HG03457 (cell line): Measurements from ENCODE around the gene HYAL2.

Experiments used
- ATAC-seq: cut with Tn5 transposase; IDR thresholded peaks from one replicate; pipeline ENCODE4 v1.9.1; 2021; ENCODE audit warnings: moderate number of reproducible peaks; ENCODE audit not compliant: unreplicated experiment

The HYAL2 gene

DNA sequence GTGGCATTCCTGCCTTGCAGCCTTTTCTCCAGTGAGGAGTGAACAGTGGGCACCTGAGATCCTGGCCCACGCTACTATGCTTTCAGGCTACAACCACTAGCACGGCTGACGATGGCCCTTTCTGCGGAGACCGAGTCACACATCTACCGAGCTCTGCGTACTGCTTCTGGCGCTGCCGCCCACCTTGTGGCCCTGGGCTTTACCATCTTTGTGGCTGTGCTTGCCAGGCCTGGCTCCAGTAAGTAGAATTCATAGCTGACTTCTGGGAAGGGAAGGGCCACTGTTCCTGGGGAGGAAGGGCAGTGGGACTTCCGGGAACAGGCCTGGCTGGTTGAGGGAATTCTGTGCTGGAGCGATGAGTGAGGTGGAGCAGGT is 28.8 kb upstream of the HYAL2 start:
- ATAC-seq, result no peak

DNA sequence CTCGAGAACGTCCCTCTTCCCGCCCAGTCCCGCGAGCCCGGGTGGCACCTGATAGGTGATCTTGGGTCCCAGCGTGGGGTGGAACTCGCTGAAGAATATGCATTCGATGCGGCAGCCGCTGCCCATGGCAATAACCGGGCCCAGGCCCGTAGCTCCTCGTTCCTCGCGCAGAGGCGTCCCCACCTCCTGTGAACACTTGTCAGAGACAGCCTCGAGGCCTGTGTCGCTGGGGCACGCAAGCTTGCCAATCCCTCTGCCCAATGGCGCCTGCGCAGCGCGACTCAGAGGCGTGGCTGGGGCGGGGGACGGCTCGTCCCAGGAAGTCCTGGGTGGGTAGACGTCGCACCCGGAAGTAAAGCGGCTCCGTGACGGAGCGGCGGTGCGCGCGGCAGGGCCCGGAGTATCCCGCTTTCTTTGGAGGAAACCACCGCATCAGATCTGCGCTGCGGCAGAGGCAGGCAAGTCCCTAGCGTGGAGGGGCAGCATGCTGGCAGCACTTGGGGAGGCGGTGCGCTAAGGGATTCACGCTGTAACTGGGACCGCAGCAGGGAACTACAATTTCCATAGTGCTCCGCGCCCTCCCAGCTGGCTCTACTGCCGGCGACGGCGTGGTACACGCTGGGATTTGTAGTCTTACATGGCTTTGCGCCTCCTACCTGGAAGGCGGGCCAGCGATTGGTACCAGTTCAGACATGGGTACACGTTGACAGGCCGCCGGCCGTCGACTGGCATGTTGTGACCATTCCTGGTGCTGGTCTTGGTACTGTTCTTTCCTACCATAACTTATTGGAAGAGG is 28.2 kb upstream of the HYAL2 start, which contains the start of the genes CYB561D2 and NPRL2:
Gene CYB561D2 (plus strand): TSS at position 336 of the 796 bp plus-strand sequence. CDS start 572 bp downstream, outside the sequence.
Gene NPRL2 (minus strand): TSS at position 249 of the 796 bp plus-strand sequence. CDS start 123 bp downstream, at position 126.
- peak; percentile 68 for ATAC-seq

DNA sequence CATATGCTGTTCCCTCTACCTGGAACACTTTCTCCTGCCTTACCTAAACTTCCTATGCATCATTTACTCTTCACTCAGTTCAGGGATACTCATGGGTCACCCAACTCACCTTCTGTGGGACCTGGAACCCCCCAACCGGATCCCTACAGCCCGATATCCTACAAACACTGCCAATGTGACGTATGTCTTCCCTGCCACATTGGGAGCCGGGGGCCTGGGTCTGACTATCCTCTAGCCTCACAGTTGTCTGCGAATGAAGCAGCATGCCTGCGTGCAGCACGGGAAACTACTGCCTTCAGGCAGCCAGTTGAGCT is 27.6 kb upstream of the HYAL2 start:
- no peak for ATAC-seq

DNA sequence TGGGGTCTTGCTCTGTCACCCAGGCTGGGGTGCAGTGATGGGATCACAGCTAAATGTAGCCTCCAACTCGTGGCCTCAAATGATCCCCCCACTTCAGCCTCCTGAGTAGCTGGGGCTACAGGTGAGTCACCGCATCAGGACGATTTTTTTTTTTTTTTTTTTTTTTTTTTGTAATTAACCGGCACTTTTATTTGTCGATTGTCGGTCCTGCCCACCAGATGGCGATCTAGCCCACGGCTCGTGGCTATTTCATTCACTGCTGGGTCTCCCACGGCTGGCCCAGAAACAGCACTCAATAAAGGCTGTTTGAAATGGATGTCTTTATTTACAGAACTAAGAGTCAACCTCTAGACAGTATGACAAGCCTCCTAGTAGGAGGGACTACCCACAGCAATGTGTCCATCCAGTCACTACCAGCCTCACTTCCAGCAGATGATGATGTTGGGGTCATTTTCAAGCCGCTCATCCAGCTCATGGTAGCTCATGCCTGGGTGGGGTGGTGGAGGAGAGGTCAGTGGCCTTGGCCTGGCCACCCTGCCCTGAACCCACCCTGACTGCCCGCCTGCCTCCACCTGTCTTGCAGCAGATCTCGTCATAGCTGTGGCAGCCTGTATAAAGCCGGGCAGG is 24.8 kb upstream of the HYAL2 start:
- no peak for ATAC-seq

DNA sequence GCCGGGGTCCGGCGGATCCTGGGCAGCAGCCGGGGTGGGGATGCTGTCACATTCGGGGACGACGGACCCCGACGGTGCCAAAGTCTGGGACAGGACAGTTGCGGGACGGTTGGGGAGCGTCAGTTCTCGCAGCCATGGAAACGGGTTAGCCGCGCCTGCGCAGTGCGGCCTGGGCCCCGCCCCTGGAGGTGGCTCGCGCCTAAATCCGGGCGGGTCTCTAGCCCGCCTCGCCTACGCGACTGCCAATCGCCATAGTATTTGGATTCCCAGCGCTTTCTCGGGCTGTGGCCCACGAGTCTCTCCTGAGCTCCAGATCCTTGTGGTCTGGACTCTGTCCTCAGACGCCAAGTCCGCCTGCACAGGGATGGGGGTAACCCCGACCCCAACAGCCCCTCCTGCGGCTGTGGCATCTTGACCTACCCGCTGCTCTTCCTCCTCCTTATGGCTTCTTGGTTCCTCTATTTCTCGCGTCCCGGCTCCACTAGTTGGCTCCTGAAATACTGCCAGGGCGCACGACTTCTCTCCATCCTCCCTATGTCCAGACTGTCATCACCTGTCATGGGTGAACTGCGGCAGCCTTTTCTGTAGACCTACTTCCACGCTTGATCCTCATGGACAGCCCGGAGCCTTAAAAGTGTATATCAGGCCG is 23.2 kb upstream of the HYAL2 start, which contains the start of gene ZMYND10:
Gene ZMYND10 (minus strand): TSS at position 147 of the 649 bp plus-strand sequence. CDS start 153 bp downstream, outside the sequence.
- ATAC-seq, result no peak

DNA sequence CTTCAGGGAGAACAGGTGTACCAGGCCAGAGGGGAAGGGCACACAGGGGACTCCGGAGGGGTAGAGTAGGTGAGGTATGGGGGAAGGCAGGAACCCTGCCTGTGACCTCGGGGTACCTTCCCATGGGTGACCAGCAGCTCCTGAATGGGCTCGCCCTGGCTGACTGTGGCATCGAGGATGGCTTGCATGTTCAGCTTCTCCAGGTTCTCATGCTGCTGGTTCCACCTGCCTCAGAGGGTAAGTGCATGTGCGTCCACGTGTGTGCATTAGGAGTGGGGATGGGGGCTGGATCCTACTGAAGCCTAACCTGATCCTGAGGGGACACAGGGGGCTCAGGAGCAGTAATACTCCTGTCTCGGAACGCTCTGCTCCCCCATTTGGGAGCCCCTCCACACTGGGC is 22.5 kb upstream of the HYAL2 start:
- ATAC-seq, result no peak

DNA sequence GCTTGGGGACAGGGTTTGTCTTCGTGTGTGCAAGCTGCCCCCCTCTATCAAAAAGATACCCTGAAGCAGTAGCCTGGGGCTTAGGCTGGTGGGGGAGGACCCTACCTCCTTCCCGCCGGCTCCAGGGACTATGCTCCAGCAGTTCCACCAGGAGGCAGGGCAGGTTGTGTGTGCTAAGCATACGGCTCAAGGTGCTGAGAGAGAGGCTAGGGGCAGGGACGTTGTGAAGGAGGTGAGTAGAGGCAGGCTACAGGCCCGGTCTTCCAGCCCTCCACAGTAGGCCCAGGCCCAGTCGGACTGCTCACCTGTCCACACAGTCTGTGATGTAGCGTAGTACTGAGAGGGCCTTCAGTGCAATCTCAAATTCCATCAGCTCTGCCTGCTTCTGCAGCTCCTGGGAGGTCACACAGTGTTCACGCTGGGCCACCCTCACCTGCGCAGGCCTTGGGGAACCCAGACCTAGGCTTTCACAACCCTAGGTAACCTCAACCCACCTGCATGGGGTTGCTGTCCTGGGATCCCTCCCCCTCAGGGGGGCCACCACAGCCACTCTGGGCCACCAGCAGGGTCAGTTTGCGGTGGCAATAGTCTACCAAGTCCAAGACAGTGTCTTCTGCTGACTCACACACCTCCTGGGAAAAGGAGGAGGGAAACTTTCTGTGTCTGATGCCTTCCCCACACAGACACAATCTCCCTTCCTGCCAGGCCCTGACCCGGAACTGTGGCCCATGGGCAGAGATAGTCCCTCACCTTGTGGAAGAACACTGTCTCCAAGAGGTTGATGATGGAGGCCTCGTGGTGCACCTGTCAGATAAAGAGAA is 20.5 kb upstream of the HYAL2 start:
- no peak for ATAC-seq

DNA sequence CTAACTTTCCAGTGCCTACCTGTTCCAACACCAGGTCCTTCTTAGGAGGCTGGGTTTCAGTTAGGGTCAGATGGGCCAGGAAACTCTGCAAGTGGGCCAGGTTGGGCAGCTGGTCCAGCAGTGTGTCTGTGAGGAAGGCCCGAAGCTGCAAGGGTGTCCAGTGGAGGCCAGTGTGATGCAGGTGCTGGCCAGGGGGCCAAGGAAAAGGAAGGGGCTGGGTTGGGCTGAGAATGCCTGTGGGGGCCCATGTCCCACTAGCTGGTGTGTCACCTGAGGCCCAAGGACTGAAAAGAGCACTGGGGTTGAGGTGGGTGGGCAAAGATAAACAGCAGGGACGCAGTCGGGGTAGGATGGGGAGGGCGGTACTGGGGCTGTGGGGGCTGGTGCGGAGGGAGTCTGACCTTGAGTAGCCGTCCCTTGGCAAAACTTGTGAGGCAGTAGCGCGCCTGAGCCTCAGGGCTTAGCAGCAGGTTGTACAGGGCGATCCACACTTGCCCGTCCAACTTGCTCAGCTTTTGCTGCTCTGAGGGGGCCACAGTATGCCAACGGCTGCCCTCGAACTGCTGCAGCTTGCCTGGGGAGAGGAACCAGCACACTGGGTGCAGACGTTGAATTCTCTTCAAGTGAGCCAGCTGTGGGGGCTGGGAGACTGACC is 19.6 kb upstream of the HYAL2 start:
- ATAC-seq, result no peak

DNA sequence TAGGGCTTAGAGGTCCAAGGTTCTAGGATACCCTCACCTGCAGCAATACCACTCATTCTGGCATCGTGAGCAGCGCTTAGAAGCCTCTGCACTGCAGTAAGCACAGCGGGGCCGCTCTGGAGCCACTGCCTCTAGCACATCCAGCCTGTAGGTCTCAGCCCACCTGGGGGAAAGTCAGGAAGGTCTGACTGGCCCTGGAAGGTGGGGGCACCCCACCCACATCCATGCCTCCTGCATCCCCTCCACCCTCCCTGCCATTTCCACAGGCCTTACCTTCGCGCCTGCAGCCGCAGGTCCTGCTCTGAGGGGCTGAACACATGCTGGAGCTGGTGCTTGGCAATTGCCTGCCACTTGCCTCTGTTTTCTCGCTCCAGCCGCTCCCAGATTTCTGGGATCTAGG is 19.0 kb upstream of the HYAL2 start:
- no peak for ATAC-seq

DNA sequence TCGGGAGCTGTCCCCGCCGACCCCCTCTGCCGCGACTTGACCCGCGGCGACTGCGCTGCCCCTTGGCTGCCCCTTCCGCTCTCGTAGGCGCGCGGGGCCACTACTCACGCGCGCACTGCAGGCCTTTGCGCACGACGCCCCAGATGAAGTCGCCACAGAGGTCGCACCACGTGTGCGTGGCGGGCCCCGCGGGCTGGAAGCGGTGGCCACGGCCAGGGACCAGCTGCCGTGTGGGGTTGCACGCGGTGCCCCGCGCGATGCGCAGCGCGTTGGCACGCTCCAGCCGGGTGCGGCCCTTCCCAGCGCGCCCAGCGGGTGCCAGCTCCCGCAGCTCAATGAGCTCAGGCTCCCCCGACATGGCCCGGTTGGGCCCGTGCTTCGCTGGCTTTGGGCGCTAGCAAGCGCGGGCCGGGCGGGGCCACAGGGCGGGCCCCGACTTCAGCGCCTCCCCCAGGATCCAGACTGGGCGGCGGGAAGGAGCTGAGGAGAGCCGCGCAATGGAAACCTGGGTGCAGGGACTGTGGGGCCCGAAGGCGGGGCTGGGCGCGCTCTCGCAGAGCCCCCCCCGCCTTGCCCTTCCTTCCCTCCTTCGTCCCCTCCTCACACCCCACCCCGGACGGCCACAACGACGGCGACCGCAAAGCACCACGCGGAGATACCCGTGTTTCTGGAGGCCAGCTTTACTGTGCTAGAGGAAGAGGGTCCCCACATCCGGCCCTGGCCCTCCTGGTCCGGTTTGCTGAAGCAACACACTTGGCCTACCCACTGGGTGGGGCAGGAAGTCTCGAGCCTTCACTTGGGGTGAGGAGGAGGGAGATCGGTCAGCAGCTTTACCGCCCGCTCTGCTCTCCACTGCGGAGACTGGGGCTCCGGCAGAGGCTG is 18.1 kb upstream of the HYAL2 start, which contains the start of gene RASSF1:
Gene RASSF1 (minus strand): TSS at position 389 of the 882 bp plus-strand sequence. CDS start 31 bp downstream, at position 358.
- no peak for ATAC-seq

DNA sequence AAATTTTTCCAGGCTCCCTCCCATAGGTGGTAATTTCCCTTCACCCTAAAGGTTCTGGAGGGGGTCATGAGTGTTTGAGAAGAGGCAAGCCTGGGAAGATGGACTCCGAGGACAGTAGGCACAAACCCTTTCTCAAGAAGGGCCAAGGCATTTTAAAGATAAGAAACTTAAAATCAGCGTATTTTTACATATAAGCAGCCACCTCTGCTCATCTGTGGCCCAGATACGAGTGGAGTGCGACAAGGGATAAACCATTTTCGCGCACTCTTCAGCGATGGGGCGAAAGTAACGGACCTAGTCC is 17.6 kb upstream of the HYAL2 start:
- ATAC-seq, result no peak

DNA sequence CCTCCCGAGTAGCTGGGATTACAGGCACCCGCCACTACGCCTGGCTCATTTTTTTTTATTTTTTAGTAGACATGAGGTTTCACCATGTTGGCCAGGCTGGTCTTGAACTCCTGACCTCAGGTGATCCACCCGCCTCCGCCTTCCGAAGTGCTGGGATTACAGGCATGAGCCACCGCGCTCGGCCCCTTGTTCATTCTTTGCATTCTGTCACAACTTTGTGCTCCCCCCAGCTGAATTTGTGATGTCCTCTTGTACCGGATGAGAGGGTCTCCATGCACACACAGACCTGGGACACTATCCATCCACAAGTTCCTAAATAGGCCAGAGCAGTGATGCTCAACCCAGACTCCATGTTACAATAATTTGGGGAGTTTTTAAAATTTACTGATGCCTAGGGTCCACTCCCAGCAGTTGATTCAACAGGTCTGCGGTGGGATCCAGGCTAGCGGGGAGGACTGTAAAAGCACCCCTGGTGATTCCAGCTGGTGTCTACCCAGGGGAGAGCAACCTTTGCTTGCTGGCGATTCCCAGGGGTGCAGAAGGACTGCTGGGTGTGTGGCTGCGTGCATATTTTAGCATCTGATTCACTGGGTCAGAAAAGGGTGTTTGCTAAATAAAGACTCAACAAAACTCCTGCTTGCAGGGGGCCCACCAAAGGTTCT is 17.1 kb upstream of the HYAL2 start:
- no peak for ATAC-seq

DNA sequence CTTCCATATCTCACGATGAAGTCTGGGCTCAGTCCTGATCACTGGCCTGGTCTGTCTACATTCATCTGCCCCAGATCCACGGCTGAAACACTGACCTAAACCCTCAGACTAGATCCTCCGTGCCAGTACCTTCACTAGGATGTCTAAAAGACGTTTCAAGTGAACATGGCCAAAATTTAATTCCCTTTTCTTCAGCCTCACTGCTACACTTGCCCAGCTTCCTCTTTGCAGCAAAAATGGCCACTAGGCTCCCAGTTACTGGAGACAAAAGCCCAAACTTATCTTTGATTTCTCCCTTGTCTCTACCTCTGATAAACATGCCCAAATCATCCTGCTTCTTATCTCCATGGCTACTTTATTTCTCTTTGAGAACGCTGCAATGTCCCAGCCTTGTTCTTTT is 16.4 kb upstream of the HYAL2 start:
- no peak for ATAC-seq

DNA sequence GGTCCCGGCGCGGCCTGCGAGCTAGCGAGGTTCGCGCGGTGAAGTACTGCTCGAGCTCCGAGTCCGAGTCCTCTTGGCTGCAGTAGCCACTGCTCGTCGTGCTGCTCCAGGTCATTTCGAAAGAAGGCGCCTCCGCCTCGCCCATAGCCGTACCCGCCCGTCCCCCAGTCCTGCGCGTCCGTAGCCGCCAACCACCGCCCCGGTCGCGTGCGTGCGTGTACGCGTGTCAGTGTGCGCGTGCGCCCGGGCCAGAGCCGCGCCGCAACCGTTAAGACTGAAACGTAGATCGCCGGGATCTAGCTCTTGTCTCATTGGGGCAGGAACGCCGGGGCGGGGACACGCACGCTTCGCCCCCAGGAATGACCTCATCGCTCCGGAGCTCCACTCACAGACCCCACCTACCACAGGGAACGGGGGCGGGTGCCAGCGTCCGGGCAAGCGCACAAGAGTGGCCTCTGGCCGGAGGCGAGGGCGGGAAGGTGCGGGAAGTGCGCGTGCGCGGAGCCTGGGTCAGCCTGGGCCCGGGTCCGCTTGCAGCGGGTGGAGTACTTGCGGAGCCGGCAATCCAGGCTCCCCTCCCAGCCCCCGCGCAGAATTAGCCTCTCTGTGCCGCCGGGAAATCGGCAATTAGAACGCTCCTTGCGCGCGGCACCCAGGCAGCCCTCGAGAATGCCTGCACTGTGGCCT is 14.8 kb upstream of the HYAL2 start:
- ATAC-seq, result peak; percentile 48

DNA sequence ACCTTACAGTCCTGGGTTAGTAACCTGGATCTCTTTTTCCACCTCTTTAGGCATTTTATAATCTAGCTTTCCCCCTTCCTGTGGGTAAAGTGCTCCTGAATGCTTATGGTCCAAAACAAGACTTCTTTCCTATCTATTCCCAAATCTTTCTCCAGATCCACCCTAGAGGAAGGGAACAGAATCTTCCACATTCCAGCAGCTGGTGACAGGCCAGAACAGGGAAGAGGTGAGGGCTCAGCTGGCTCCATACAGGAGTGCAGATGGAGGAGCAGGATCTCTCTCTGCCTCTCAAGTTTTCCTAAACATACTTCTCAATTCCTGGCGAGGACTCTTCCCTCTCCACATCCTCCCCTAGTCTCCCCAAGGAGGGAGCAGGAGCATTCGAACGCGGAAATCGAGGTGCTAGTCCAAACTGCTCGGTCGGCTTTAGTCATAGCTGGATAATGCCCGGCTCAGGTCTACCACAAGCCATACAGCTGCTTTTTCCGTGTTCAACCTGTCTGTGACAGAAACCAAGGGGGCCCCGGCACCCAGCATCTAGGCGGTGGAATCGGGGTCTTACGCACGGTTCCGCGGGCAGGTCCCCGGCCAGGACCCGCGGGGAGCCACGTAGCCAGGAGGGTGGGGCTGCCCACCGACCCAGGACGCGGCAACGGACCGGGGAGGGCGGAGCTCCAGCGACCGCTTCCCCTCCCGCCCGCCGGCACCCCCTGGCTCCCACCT is 14.1 kb upstream of the HYAL2 start:
- ATAC-seq, result peak; percentile 12

DNA sequence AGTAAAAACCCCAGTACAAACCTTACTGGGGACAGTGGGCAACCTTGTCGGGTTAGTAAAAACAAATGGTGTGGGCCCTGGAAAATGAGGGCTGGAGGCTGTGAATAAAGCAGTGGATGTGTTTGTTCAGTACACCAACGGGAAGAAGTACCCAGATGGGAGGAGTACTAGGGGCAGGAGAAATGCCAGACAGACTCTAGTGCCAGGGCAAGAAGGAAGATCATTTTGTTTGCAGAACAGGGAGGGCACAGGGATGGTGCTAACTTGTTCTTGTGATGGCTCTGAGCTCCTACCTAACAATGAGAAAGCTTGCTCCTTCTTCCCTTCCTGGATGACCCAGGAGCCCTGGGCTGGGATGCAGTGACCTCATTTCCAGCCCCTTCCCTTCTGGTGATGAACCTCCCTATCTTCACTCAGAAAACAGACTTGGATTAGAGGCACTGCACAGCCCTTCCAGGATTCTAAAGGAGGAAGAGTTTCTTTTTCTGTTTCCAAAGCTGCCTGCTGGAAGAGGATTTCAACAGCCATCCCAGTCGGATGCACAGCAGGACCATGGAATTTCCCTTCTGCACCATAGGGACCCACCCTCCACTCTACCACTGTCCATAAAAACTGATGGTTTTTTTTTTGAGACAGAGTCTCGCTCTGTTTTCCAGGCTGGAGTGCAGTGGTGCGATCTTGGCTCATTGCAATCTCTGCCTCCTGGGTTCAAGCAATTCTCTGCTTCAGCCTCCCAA is 12.0 kb upstream of the HYAL2 start:
- ATAC-seq, result no peak

DNA sequence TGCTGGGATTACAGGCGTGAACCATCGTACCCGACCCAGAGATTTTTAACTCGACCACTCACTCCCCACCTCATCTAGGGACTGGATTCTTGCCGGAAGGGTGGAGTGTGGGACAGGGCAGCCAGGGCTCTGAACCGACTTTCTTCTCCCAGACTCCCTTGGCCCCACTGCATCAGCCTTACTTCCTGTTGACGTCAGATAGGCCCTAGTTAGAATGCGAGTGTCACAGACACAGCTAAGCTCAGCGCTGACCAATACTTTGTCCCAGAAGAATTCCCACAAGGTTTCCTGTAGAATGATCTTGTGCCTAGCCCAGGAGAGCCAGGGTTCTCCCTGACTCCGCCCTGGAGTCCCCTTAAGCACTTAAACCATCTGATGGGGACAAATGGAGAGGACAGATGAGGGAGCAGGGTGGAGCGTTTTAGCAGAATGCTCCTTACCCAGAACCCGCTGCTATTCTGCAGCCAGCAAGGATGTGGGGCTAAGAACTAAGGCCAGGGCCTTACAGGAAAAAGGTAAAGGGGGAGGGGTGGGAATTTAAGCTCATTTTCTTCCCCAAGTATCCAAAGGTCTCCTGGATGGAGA is 11.3 kb upstream of the HYAL2 start:
- no peak for ATAC-seq
